Chondrocyte (in vitro differentiated cells): ENCODE data around the gene PDZRN3. TPM values are rescaled to one million over a fixed set of nuclear protein-coding genes. Genes with fewer than 3 reads are reported as not detected.
A peak's percentile ranks its signal among the peaks of the same experiment; 100 is the strongest.

Source experiments
- DNase-seq: peaks from one replicate; pipeline ENCODE4 v3.0.0; 2021; ENCODE audit warnings: mixed read lengths, low spot score
- H3K27ac Mint-ChIP-seq: one replicate; pipeline ENCODE4 v1.8.0; 2021; ENCODE audit warnings: mild to moderate bottlenecking, moderate library complexity, mixed read lengths; ENCODE audit not compliant: unreplicated experiment
- H3K27me3 Mint-ChIP-seq: 2 replicates; pipeline ENCODE4 v1.8.0; 2021; ENCODE audit warnings: low read depth, mixed read lengths
- H3K36me3 Mint-ChIP-seq: 2 replicates; pipeline ENCODE4 v1.8.0; 2021; ENCODE audit warnings: low read depth, mixed read lengths
- H3K4me1 Mint-ChIP-seq: 2 replicates; pipeline ENCODE4 v1.8.0; 2021; ENCODE audit warnings: low read depth, mild to moderate bottlenecking, mixed read lengths
- H3K4me3 Mint-ChIP-seq: one replicate; pipeline ENCODE4 v1.8.0; 2021; ENCODE audit warnings: mild to moderate bottlenecking, moderate library complexity, mixed read lengths; ENCODE audit not compliant: unreplicated experiment
- H3K9me3 Mint-ChIP-seq: 2 replicates; pipeline ENCODE4 v1.8.0; 2021; ENCODE audit warnings: low read depth, mixed read lengths
- total RNA-seq: library from RNA; stranded (reverse); gene quantifications from 3 replicates; pipeline ENCODE4 v1.2.1, GENCODE V29; 2021
- TF ChIP-seq, protein P1 (sequence below): fragments of 200-600 bp; sonication (generic); IDR thresholded peaks from 2 replicates; pipeline ENCODE4 v1.5.0; 2021; ENCODE audit warnings: antibody characterized with exemption, mild to moderate bottlenecking, moderate library complexity

PDZRN3 gene
- total RNA-seq, 1 donor from 2014 or later = 19.4 TPM

DNA sequence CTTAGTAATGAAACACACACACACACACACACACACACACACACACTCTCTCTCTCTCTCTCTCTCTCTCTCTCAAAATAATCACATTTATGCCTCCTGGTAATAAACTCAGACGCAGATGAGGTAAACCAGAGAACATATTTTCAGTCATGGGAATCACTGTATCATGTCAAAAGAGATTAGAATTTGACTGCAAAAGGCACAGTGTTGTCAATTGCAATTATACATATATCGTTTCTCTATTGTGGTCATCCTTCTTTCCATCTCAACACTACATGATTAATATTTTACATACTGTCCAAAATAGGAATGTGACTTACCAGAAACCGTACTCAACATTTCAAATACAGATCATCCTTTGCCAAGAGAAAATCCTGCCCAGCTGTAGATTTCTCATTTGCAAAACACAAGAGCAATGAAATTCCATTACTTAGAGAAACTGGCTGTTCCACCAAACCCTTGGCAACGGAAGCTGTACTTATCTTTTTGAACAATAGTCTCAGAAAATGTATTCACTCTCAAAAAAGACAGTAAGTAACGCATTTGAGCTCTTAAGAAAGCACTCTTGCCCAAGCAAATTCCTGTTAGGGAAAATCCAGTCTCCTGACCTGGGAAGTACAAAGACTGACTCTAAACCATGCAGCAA is 24.3 kb downstream of the PDZRN3 start:
- DNase-seq = no peak
- H3K4me1 Mint-ChIP-seq = peaks cover 13% of the 10 kb centered on the region
- H3K27me3 Mint-ChIP-seq = no peaks in the 10 kb centered on the region
- TF ChIP-seq, protein P1, sequence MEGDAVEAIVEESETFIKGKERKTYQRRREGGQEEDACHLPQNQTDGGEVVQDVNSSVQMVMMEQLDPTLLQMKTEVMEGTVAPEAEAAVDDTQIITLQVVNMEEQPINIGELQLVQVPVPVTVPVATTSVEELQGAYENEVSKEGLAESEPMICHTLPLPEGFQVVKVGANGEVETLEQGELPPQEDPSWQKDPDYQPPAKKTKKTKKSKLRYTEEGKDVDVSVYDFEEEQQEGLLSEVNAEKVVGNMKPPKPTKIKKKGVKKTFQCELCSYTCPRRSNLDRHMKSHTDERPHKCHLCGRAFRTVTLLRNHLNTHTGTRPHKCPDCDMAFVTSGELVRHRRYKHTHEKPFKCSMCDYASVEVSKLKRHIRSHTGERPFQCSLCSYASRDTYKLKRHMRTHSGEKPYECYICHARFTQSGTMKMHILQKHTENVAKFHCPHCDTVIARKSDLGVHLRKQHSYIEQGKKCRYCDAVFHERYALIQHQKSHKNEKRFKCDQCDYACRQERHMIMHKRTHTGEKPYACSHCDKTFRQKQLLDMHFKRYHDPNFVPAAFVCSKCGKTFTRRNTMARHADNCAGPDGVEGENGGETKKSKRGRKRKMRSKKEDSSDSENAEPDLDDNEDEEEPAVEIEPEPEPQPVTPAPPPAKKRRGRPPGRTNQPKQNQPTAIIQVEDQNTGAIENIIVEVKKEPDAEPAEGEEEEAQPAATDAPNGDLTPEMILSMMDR = no peak
- peak overlapping the region; percentile 90 for H3K27ac Mint-ChIP-seq
- no peaks in the 10 kb centered on the region for H3K9me3 Mint-ChIP-seq
- peaks cover 9% of the 10 kb centered on the region for H3K36me3 Mint-ChIP-seq
- H3K4me3 Mint-ChIP-seq = no peak overlapping the region

DNA sequence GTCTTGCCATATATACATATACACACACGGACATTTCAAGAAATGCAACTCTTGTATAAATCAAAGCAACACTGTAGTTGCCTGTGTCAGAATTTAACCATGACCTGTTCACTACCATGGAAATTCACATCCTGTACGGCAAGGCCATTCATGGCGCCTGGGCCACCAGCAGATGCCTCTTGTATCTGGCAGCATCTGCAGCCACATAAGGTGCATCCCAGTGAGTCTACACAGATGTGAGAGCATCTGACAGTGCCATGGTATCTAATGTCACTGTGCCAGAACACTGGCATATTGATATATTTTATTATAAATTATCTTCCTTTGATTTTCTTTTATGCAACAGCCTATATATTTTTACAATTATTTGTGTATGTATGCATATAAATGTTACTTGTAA is 25.1 kb downstream of the PDZRN3 start:
- Mint-ChIP-seq H3K4me1 (peaks cover 9% of the 10 kb centered on the region), H3K27me3 (no peaks in the 10 kb centered on the region), H3K27ac (peak overlapping the region; percentile 90), H3K9me3 (no peaks in the 10 kb centered on the region), H3K4me3 (no peak overlapping the region), H3K36me3 (peaks cover 9% of the 10 kb centered on the region)
- TF ChIP-seq, protein P1 = no peak
- no peak for DNase-seq

DNA sequence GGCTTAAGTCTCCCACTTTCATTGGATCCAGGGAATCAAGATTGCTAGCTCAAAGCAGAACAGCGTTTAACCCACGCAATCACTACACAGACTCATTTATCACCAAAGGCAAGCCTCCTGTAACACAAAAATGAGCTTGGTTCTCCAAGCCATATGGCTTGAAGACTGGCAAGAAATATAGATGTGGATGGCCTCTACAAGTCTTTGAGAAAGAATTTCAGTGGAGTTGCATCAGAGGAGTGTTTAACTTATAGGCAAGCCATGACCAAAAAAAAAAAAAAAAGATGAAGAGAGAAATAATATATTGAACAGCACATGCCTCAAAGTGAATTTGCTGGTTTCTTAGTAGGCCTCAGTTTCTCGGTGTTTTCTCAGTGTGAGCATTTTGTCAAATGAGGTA is 27.3 kb downstream of the PDZRN3 start:
- TF ChIP-seq, protein P1 = no peak
- H3K4me1 Mint-ChIP-seq = peaks cover 9% of the 10 kb centered on the region
- H3K4me3 Mint-ChIP-seq = no peak overlapping the region
- no peak overlapping the region for H3K27ac Mint-ChIP-seq
- peaks cover 12% of the 10 kb centered on the region for H3K36me3 Mint-ChIP-seq
- H3K9me3 Mint-ChIP-seq = no peaks in the 10 kb centered on the region
- no peak for DNase-seq
- H3K27me3 Mint-ChIP-seq = no peaks in the 10 kb centered on the region

DNA sequence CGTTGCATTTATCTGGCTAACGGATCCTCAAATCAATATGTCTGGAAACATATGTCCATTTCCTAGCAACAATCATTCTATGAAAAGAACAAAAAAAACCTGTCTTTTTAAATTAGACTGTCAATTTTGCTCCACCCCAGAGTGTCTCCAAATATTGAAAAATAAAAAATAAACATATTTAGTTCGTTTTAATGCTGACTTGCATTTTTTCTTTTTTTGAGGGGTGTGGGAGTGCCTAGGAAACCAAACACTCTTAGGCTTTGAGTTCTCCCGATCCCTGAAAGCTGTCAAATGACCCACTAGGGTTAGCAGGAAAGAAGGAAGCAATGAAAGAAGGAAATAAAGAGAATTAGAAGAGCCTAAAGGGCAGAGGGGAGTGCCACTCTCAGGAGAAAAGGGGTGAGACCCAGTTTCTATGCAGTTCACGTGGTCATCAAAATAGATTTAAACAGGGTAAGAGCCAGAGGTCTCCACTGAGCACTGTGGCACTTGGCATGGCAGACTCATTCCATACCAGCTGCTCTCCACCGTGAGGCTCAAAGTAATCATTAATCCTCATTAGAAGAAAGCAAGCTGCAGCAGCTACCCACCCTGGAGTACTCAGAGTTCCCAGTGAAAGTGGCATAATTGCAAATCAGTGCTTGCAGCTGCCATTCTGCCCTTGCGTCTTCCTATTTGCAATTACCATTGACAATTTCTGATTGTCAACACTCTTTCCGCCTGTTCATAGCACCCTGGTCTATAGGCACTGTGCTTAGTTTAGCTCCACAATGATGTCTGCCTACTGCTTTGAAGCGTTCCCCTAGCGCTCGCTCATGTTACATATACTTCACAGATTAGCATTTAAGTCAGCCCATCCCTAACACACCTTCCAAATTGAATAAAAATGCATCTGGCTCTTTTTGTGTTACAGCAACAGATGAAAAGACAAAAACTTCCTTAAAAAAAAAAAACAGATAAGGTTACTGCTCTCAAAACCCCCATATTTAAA is 32.3 kb downstream of the PDZRN3 start:
- no peaks in the 10 kb centered on the region for H3K9me3 Mint-ChIP-seq
- no peak overlapping the region for H3K27ac Mint-ChIP-seq
- TF ChIP-seq, protein P1 = no peak
- H3K4me3 Mint-ChIP-seq = no peak overlapping the region
- H3K4me1 Mint-ChIP-seq = peaks cover 24% of the 10 kb centered on the region
- DNase-seq = no peak
- H3K36me3 Mint-ChIP-seq = peaks cover 14% of the 10 kb centered on the region
- H3K27me3 Mint-ChIP-seq = no peaks in the 10 kb centered on the region

DNA sequence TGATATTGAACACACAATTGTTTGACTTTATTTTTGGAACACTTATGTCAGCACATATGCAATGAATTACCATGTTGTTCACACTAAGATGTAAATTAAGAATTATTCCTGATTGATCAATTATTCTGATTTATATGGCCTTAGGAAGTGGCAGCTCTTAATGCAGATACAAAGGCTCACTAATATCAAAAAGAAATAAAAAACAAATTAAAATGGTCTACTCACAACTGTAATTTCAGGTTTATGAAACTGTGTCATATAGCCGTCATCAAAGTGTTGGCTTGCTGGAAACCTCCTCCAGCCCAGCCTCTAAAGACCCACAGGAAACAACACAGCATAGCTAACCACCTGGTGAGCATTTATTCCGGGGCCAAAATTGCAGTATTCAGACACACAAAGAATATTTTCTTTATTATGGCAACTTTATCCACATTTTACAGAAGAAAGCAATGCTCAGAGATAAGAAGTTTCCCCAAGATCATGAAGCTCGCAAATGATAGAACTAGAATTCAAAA is 33.4 kb downstream of the PDZRN3 start:
- no peak overlapping the region for H3K27ac Mint-ChIP-seq
- no peak for DNase-seq

More for the DNA sequence above, 33.4 kb downstream of the PDZRN3 start:
- Mint-ChIP-seq H3K4me1 (peaks cover 22% of the 10 kb centered on the region), H3K9me3 (no peaks in the 10 kb centered on the region), H3K27me3 (no peaks in the 10 kb centered on the region), H3K4me3 (no peak overlapping the region), H3K36me3 (peaks cover 12% of the 10 kb centered on the region)
- TF ChIP-seq, protein P1 = no peak
